ENCODE data around the gene SLC35A5.
"Not testable (repeated sequence)": the region's sequence is repeated elsewhere in the genome, so short reads cannot be mapped to it uniquely, and the experiment has no call there.

The SLC35A5 gene

GRCh38 chr3:112550859-112551258 lies 11.0 kb upstream of the SLC35A5 start:
- H3K4me2 ChIP-seq (ENCODE audit: low read length), result no peak overlapping the region
- H3K27me3 ChIP-seq (ENCODE audit: control insufficient read depth, insufficient read depth, low read length), result no peaks in the 10 kb centered on the region
- no peaks in the 10 kb centered on the region for H3K4me1 ChIP-seq (ENCODE audit: control insufficient read depth, insufficient read depth, low read length)
- no peak overlapping the region for H3K9ac ChIP-seq (ENCODE audit: low read depth, low read length)
- no peaks in the 10 kb centered on the region for H3K9me3 ChIP-seq (replicated peaks; ENCODE audit: low read length)
- H3K4me3 ChIP-seq (ENCODE audit: low read length), result no peak overlapping the region
- peaks cover 30% of the 10 kb centered on the region for H3K36me3 ChIP-seq (ENCODE audit: insufficient read depth, low read length)

- no peaks in the 10 kb centered on the region for H3K27me3 ChIP-seq (ENCODE audit: control insufficient read depth, insufficient read depth, low read length)
- no peak overlapping the region for H3K4me2 ChIP-seq (ENCODE audit: low read length)
- peaks cover 10% of the 10 kb centered on the region for H3K4me1 ChIP-seq (ENCODE audit: control insufficient read depth, insufficient read depth, low read length)
- H3K36me3 ChIP-seq (ENCODE audit: insufficient read depth, low read length), result peaks cover 3% of the 10 kb centered on the region
- no peaks in the 10 kb centered on the region for H3K9me3 ChIP-seq (replicated peaks; ENCODE audit: low read length)
- no peak overlapping the region for H3K9ac ChIP-seq (ENCODE audit: low read depth, low read length)
- no peak overlapping the region for H3K4me3 ChIP-seq (ENCODE audit: low read length)
Measured at GRCh38 chr3:112555535-112556170, 6.2 kb upstream of the SLC35A5 start.

DNA sequence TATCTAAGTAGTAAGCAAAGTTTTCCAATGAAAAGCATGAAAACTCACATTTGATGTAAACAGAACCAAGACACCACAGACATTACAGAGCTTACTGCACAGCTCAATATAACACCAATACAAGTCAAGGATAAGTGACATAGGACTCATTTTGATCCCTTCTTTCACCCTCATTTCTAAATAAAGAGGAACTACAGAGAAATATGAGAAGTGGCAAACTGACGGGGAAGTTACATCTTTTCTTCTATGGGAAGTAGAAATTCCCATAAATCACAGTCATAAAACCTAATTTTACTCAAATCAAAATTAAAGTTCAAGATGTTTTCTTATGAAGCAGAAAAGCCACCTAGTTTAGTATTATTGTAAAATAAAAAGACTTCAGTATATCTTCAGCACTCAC lies 3.9 kb upstream of the SLC35A5 start:
- peaks cover 10% of the 10 kb centered on the region for H3K4me1 ChIP-seq (ENCODE audit: control insufficient read depth, insufficient read depth, low read length)
- H3K4me3 ChIP-seq (ENCODE audit: low read length), result no peak overlapping the region
- H3K9me3 ChIP-seq (replicated peaks; ENCODE audit: low read length), result no peaks in the 10 kb centered on the region
- H3K27me3 ChIP-seq (ENCODE audit: control insufficient read depth, insufficient read depth, low read length), result no peaks in the 10 kb centered on the region
- no peak overlapping the region for H3K9ac ChIP-seq (ENCODE audit: low read depth, low read length)
- H3K36me3 ChIP-seq (ENCODE audit: insufficient read depth, low read length), result no peaks in the 10 kb centered on the region
- H3K4me2 ChIP-seq (ENCODE audit: low read length), result no peak overlapping the region

DNA sequence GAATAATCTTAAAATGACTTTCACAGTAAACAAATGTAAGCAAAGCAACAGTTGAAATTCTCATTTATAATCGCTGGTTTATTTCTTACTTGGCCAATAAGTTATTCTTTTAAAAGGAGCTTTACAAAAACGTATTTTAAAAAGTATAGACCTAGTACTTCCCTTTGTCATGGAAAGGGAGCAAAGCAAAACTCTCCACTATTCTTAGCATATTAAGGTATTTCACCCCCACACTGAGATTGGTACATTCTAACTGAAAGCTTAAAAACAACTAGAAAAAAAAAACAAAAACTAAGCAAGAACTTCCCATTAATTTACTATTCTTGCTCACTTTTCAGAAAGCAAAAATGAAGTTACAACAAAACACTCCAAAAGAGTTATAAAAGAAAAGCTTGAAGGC lies 1.5 kb upstream of the SLC35A5 start:
- Histone ChIP-seq H3K9ac (ENCODE audit: low read depth, low read length) (peak overlapping the region; percentile 93), H3K4me2 (ENCODE audit: low read length) (peak overlapping the region; percentile 81), H3K36me3 (ENCODE audit: insufficient read depth, low read length) (no peaks in the 10 kb centered on the region), H3K9me3 (replicated peaks; ENCODE audit: low read length) (no peaks in the 10 kb centered on the region), H3K27me3 (ENCODE audit: control insufficient read depth, insufficient read depth, low read length) (no peaks in the 10 kb centered on the region), H3K4me1 (ENCODE audit: control insufficient read depth, insufficient read depth, low read length) (peaks cover 10% of the 10 kb centered on the region), H3K4me3 (ENCODE audit: low read length) (peak overlapping the region; percentile 90)

- H3K9ac ChIP-seq (ENCODE audit: low read depth, low read length), result peak overlapping the region; percentile 93
- no peaks in the 10 kb centered on the region for H3K27me3 ChIP-seq (ENCODE audit: control insufficient read depth, insufficient read depth, low read length)
- H3K4me2 ChIP-seq (ENCODE audit: low read length), result peak overlapping the region; percentile 81
- H3K4me1 ChIP-seq (ENCODE audit: control insufficient read depth, insufficient read depth, low read length), result peaks cover 10% of the 10 kb centered on the region
- H3K4me3 ChIP-seq (ENCODE audit: low read length), result peak overlapping the region; percentile 90
- no peaks in the 10 kb centered on the region for H3K36me3 ChIP-seq (ENCODE audit: insufficient read depth, low read length)
- H3K9me3 ChIP-seq (replicated peaks; ENCODE audit: low read length), result no peaks in the 10 kb centered on the region
Measured at GRCh38 chr3:112560721-112561483, 943 bp upstream of the SLC35A5 start.

DNA sequence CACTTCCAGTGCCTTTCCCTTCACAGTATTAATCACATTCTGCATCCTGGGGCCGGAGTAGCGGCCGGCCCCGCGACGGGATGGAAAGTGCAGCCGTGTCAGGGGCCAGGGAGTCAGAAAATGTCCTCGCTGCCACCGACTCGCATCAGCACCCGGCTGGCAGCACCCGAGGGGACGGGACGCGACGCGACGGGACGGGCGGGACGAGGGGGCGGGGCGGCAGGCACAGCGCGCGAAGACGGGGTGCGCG lies 436 bp upstream of the SLC35A5 start:
- no peaks in the 10 kb centered on the region for H3K9me3 ChIP-seq (replicated peaks; ENCODE audit: low read length)
- peak overlapping the region; percentile 90 for H3K4me3 ChIP-seq (ENCODE audit: low read length)
- H3K27me3 ChIP-seq (ENCODE audit: control insufficient read depth, insufficient read depth, low read length), result no peaks in the 10 kb centered on the region
- peak overlapping the region; percentile 81 for H3K4me2 ChIP-seq (ENCODE audit: low read length)
- peak overlapping the region; percentile 93 for H3K9ac ChIP-seq (ENCODE audit: low read depth, low read length)
- H3K36me3 ChIP-seq (ENCODE audit: insufficient read depth, low read length), result no peaks in the 10 kb centered on the region
- H3K4me1 ChIP-seq (ENCODE audit: control insufficient read depth, insufficient read depth, low read length), result peaks cover 10% of the 10 kb centered on the region

DNA sequence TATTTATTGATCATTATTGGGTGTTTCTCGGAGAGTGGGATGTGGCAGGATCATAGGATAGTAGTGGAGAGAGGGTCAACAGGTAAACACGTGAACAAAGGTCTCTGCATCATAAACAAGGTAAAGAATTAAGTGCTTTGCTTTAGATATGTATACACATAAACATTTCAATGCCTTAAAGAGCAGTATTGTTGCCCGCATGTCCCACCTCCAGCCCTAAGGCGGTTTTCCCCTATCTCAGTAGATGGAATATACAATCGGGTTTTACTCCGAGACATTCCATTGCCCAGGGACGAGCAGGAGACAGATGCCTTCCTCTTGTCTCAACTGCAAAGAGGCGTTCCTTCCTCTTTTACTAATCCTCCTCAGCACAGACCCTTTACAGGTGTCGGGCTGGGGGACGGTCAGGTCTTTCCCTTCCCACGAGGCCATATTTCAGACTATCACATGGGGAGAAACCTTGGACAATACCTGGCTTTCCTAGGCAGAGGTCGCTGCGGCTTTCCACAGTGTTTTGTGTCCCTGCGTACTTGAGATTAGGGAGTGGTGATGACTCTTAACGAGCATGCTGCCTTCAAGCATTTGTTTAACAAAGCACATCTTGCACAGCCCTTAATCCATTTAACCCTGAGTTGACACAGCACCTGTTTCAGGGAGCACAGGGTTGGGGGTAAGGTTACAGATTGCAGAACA lies 2.5 kb downstream of the SLC35A5 start:
- H3K4me2 ChIP-seq (ENCODE audit: low read length); H3K27me3 ChIP-seq (ENCODE audit: control insufficient read depth, insufficient read depth, low read length); H3K9ac ChIP-seq (ENCODE audit: low read depth, low read length); H3K9me3 ChIP-seq (replicated peaks; ENCODE audit: low read length); H3K36me3 ChIP-seq (ENCODE audit: insufficient read depth, low read length); H3K4me3 ChIP-seq (ENCODE audit: low read length): not testable (repeated sequence)
- peaks cover 11% of the 10 kb centered on the region for H3K4me1 ChIP-seq (ENCODE audit: control insufficient read depth, insufficient read depth, low read length)

DNA sequence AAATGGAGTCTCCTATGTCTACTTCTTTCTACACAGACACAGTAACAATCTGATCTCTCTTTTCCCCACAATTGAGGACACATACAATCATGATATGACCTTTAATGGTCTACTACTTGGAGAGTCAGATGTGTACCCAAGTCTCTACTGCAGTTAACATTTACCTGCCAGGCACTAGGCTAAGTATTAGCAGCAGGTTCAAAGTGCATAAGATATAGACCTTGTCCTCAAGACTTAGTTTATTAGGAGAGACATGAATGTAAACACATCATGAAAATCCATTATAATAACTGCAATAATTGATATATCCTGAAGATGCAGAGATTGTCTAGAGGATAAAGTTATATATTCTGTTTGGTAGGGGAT lies 3.1 kb downstream of the SLC35A5 start:
- Histone ChIP-seq H3K36me3 (ENCODE audit: insufficient read depth, low read length) (peaks cover 10% of the 10 kb centered on the region), H3K27me3 (ENCODE audit: control insufficient read depth, insufficient read depth, low read length) (no peaks in the 10 kb centered on the region), H3K4me2 (ENCODE audit: low read length) (no peak overlapping the region), H3K9ac (ENCODE audit: low read depth, low read length) (no peak overlapping the region), H3K9me3 (replicated peaks; ENCODE audit: low read length) (no peaks in the 10 kb centered on the region), H3K4me3 (ENCODE audit: low read length) (no peak overlapping the region), H3K4me1 (ENCODE audit: control insufficient read depth, insufficient read depth, low read length) (peaks cover 6% of the 10 kb centered on the region)

DNA sequence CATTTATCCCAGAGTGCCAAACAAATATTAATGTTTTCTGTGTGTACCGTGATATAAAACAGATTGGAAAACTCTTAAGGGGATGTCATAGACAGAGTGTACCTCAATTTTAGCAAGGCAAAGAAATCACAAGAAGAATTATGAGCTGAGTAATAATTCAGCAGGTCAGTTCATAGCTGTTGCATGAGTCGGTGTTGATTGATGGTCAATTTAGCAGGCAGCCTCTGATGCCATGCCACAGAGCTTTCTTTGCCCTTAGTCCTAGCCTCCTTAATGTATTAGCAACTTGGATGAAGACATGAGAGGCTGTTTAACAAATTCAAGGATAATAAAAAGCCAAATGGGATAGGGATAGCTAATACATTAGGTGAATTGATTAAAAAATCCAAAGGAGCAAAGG lies 6.8 kb downstream of the SLC35A5 start:
- H3K36me3 ChIP-seq (ENCODE audit: insufficient read depth, low read length), result peaks cover 22% of the 10 kb centered on the region
- H3K9ac ChIP-seq (ENCODE audit: low read depth, low read length), result no peak overlapping the region
- no peaks in the 10 kb centered on the region for H3K9me3 ChIP-seq (replicated peaks; ENCODE audit: low read length)
- H3K4me2 ChIP-seq (ENCODE audit: low read length), result no peak overlapping the region
- H3K4me1 ChIP-seq (ENCODE audit: control insufficient read depth, insufficient read depth, low read length), result peaks cover 4% of the 10 kb centered on the region
- H3K27me3 ChIP-seq (ENCODE audit: control insufficient read depth, insufficient read depth, low read length), result no peaks in the 10 kb centered on the region
- H3K4me3 ChIP-seq (ENCODE audit: low read length), result no peak overlapping the region

- H3K4me1 ChIP-seq (ENCODE audit: control insufficient read depth, insufficient read depth, low read length), result peaks cover 4% of the 10 kb centered on the region
- H3K9me3 ChIP-seq (replicated peaks; ENCODE audit: low read length), result no peaks in the 10 kb centered on the region
Measured at GRCh38 chr3:112569265-112569664, 7.4 kb downstream of the SLC35A5 start.

DNA sequence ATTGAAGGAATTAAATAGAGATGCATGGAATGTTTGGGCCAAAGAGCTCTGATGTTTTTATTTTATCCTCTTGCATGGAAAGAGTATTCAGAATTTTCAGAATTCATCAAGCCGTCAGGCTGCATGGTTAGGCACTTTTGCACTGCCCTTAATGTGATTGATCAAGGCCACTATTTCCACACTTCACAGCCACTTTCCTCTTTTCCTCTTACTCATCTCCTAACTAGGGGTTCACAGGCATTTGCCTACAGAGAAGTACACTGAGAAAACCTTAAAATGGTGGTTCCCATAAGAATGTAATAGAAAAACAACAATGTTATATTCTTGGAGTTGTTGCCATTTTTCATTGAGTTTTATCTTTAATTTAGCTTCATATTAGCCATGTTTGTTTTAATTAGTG lies 10.9 kb downstream of the SLC35A5 start:
- Histone ChIP-seq H3K9me3 (replicated peaks; ENCODE audit: low read length) (no peaks in the 10 kb centered on the region), H3K36me3 (ENCODE audit: insufficient read depth, low read length) (peaks cover 22% of the 10 kb centered on the region), H3K9ac (ENCODE audit: low read depth, low read length) (no peak overlapping the region), H3K4me3 (ENCODE audit: low read length) (no peak overlapping the region), H3K27me3 (ENCODE audit: control insufficient read depth, insufficient read depth, low read length) (no peaks in the 10 kb centered on the region), H3K4me2 (ENCODE audit: low read length) (no peak overlapping the region), H3K4me1 (ENCODE audit: control insufficient read depth, insufficient read depth, low read length) (peaks cover 4% of the 10 kb centered on the region)

More at GRCh38 chr3:112569265-112569664, 7.4 kb downstream of the SLC35A5 start:
- Histone ChIP-seq H3K36me3 (ENCODE audit: insufficient read depth, low read length) (peaks cover 25% of the 10 kb centered on the region), H3K4me2 (ENCODE audit: low read length) (no peak overlapping the region), H3K9ac (ENCODE audit: low read depth, low read length) (no peak overlapping the region), H3K27me3 (ENCODE audit: control insufficient read depth, insufficient read depth, low read length) (no peaks in the 10 kb centered on the region), H3K4me3 (ENCODE audit: low read length) (no peak overlapping the region)

GRCh38 chr3:112579232-112579631 lies 17.4 kb downstream of the SLC35A5 start:
- H3K9ac ChIP-seq (ENCODE audit: low read depth, low read length), result no peak overlapping the region
- no peaks in the 10 kb centered on the region for H3K4me1 ChIP-seq (ENCODE audit: control insufficient read depth, insufficient read depth, low read length)
- H3K27me3 ChIP-seq (ENCODE audit: control insufficient read depth, insufficient read depth, low read length), result no peaks in the 10 kb centered on the region
- H3K36me3 ChIP-seq (ENCODE audit: insufficient read depth, low read length), result peaks cover 16% of the 10 kb centered on the region
- no peak overlapping the region for H3K4me3 ChIP-seq (ENCODE audit: low read length)
- H3K9me3 ChIP-seq (replicated peaks; ENCODE audit: low read length), result no peaks in the 10 kb centered on the region
- no peak overlapping the region for H3K4me2 ChIP-seq (ENCODE audit: low read length)

Measured in skeletal muscle satellite cell (primary cell).